ENCODE results near the gene C11orf86.

- TF ChIP-seq CTCF (conservative IDR thresholded peaks at IDR 0.05; ENCODE audit: low read depth, low read length) (no peak), EZH2 (IDR thresholded peaks at IDR 0.05; ENCODE audit: borderline replicate concordance, low read depth, low read length, poor library complexity, severe bottlenecking) (no peak)
These were observed 12.3 kb upstream of the C11orf86 start for GRCh38 chr11:66962801-66963200.
